Neural cell (in vitro differentiated cells): Measurements from ENCODE around the gene BPIFB4. TPM values are rescaled to one million over a fixed set of nuclear protein-coding genes. Genes with fewer than 3 reads are reported as not detected.
"Not testable (repeated sequence)": the region's sequence is repeated elsewhere in the genome, so short reads cannot be mapped to it uniquely, and the experiment has no call there.

Experiments used
- H2AFZ ChIP-seq: fragments of 200-600, 300-800 bp; sonication (generic), shearing (Covaris generic); 2 replicates; pipeline ENCODE4 v1.6.0; 2014; ENCODE audit warnings: low read depth, mild to moderate bottlenecking, antibody characterized with exemption, low read length, moderate library complexity
- H3F3A ChIP-seq: fragments of 200-600 bp; shearing (Covaris generic); 2 replicates; pipeline ENCODE4 v1.6.1; 2016; ENCODE audit warnings: mild to moderate bottlenecking, moderate library complexity, mixed read lengths, antibody characterized with exemption, low read length; ENCODE audit not compliant: insufficient read depth, poor library complexity, severe bottlenecking
- H3K27ac ChIP-seq: fragments of 200-600, 300-800 bp; sonication (generic), shearing (Covaris generic); 2 replicates; pipeline ENCODE4 v1.5.1; 2014; ENCODE audit warnings: mild to moderate bottlenecking, low read length, moderate library complexity
- H3K27me3 ChIP-seq: fragments of 300-800, 200-600 bp; sonication (generic), shearing (Covaris generic); 2 replicates; pipeline ENCODE4 v1.6.0; 2014; ENCODE audit warnings: mild to moderate bottlenecking, low read depth, low read length, moderate library complexity; ENCODE audit not compliant: insufficient read depth
- H3K36me3 ChIP-seq: fragments of 300-800, 200-600 bp; sonication (generic), shearing (Covaris generic); 2 replicates; pipeline ENCODE4 v1.5.1; 2014; ENCODE audit warnings: mild to moderate bottlenecking, antibody characterized with exemption, low read length, moderate library complexity; ENCODE audit not compliant: insufficient read depth
- H3K4me2 ChIP-seq: fragments of 300-800, 200-600 bp; sonication (generic), shearing (Covaris generic); 2 replicates; pipeline ENCODE4 v1.6.0; 2014; ENCODE audit warnings: mild to moderate bottlenecking, low read length
- H3K4me3 ChIP-seq: fragments of 300-800, 200-600 bp; sonication (generic), shearing (Covaris generic); 2 replicates; pipeline ENCODE4 v1.5.1; 2014; ENCODE audit warnings: mild to moderate bottlenecking, low read length, moderate library complexity
- H3K79me2 ChIP-seq: fragments of 200-600 bp; shearing (Covaris generic); replicated peaks from 2 replicates; pipeline ENCODE4 v1.6.0; 2014; ENCODE audit warnings: mild to moderate bottlenecking, low read length, moderate library complexity; ENCODE audit not compliant: insufficient read depth
- H3K9ac ChIP-seq: fragments of 300-800, 200-600 bp; sonication (generic), shearing (Covaris generic); 2 replicates; pipeline ENCODE4 v1.6.1; 2016; ENCODE audit warnings: mild to moderate bottlenecking, low read length, mixed read lengths
- H3K9me2 ChIP-seq: fragments of 200-600 bp; shearing (Covaris generic); 2 replicates; pipeline ENCODE4 v1.6.1; 2016; ENCODE audit warnings: mild to moderate bottlenecking, low read length, mixed read lengths; ENCODE audit not compliant: insufficient read depth
- H3K9me3 ChIP-seq: fragments of 200-600, 300-800 bp; sonication (generic), shearing (Covaris generic); 2 replicates; pipeline ENCODE4 v1.6.1; 2016; ENCODE audit warnings: mild to moderate bottlenecking, mixed run types, low read length, moderate library complexity, mixed read lengths
- H4K20me1 ChIP-seq: fragments of 200-600 bp; shearing (Covaris generic); 2 replicates; pipeline ENCODE4 v1.6.1; 2016; ENCODE audit warnings: mild to moderate bottlenecking, mixed run types; ENCODE audit not compliant: insufficient read depth
- CTCF ChIP-seq: fragments of 450-650 bp; IDR thresholded peaks from 2 replicates; pipeline ENCODE4 v1.5.1; 2014; ENCODE audit warnings: antibody characterized with exemption, mild to moderate bottlenecking, moderate library complexity; ENCODE audit not compliant: poor library complexity, severe bottlenecking
- EP300 ChIP-seq: fragments of 450-650 bp; conservative IDR thresholded peaks from 2 replicates; pipeline ENCODE4 v1.6.1; 2014; ENCODE audit warnings: antibody characterized with exemption, mild to moderate bottlenecking, moderate library complexity; ENCODE audit not compliant: poor library complexity, severe bottlenecking
- EZH2 ChIP-seq: fragments of 200-600, 300-800 bp; shearing (Covaris generic), sonication (generic); IDR thresholded peaks from 2 replicates; pipeline ENCODE4 v1.6.1; 2014; ENCODE audit warnings: antibody characterized with exemption, low read length, borderline replicate concordance, mild to moderate bottlenecking; ENCODE audit not compliant: insufficient read depth, poor library complexity, severe bottlenecking
- MXI1 ChIP-seq: fragments of 450-650 bp; conservative IDR thresholded peaks from 2 replicates; pipeline ENCODE4 v1.6.1; 2014; ENCODE audit warnings: antibody characterized with exemption, mild to moderate bottlenecking; ENCODE audit not compliant: poor library complexity, severe bottlenecking
- RAD21 ChIP-seq: fragments of 450-650 bp; conservative IDR thresholded peaks from 2 replicates; pipeline ENCODE4 v1.6.1; 2014; ENCODE audit warnings: antibody characterized with exemption, mild to moderate bottlenecking, moderate library complexity
- SMC3 ChIP-seq: fragments of 450-650 bp; conservative IDR thresholded peaks from 2 replicates; pipeline ENCODE4 v1.6.1; 2014; ENCODE audit warnings: antibody characterized with exemption, mild to moderate bottlenecking, moderate library complexity; ENCODE audit not compliant: poor library complexity
- TAF1 ChIP-seq: IDR thresholded peaks from 2 replicates; pipeline ENCODE4 v1.6.1; 2012; ENCODE audit warnings: low read depth
- polyA plus RNA-seq: library from polyadenylated mRNA; depleted of rRNA; stranded (reverse); fragments of >200 nt; gene quantifications from 2 replicates; pipeline ENCODE4 v1.2.3, GENCODE V29; 2014
- TF ChIP-seq, protein P1 (sequence below): IDR thresholded peaks from 2 replicates; pipeline ENCODE4 v1.6.1; 2012; ENCODE audit warnings: borderline replicate concordance

BPIFB4 gene
- polyA plus RNA-seq, 1 donor from 2014 or later: not detected

GRCh38 chr20:33113387-33113908 lies 34.0 kb downstream of the BPIFB4 start:
- no peaks in the 10 kb centered on the region for H4K20me1 ChIP-seq
- no peak for TF ChIP-seq TAF1
- no peak for TF ChIP-seq SMC3
- TF ChIP-seq RAD21: no peak
- H3K9me2 ChIP-seq: no peaks in the 10 kb centered on the region
- no peaks in the 10 kb centered on the region for H3K36me3 ChIP-seq
- no peaks in the 10 kb centered on the region for H3K79me2 ChIP-seq
- no peaks in the 10 kb centered on the region for H3K9me3 ChIP-seq
- H3K27me3 ChIP-seq: no peaks in the 10 kb centered on the region
- no peaks in the 10 kb centered on the region for H3F3A ChIP-seq
- H3K27ac ChIP-seq: no peak overlapping the region
- no peak overlapping the region for H3K9ac ChIP-seq
- no peak overlapping the region for H2AFZ ChIP-seq
- H3K4me3 ChIP-seq: no peak overlapping the region
- H3K4me2 ChIP-seq: no peak overlapping the region

- not testable (repeated sequence) for H3K9me2 ChIP-seq, H2AFZ ChIP-seq, H3K79me2 ChIP-seq, H3K27me3 ChIP-seq, H3K27ac ChIP-seq, H3F3A ChIP-seq, H4K20me1 ChIP-seq, H3K4me3 ChIP-seq, H3K9ac ChIP-seq, H3K9me3 ChIP-seq, H3K36me3 ChIP-seq, H3K4me2 ChIP-seq
Observed at GRCh38 chr20:33115501-33115900, 36.1 kb downstream of the BPIFB4 start.

DNA sequence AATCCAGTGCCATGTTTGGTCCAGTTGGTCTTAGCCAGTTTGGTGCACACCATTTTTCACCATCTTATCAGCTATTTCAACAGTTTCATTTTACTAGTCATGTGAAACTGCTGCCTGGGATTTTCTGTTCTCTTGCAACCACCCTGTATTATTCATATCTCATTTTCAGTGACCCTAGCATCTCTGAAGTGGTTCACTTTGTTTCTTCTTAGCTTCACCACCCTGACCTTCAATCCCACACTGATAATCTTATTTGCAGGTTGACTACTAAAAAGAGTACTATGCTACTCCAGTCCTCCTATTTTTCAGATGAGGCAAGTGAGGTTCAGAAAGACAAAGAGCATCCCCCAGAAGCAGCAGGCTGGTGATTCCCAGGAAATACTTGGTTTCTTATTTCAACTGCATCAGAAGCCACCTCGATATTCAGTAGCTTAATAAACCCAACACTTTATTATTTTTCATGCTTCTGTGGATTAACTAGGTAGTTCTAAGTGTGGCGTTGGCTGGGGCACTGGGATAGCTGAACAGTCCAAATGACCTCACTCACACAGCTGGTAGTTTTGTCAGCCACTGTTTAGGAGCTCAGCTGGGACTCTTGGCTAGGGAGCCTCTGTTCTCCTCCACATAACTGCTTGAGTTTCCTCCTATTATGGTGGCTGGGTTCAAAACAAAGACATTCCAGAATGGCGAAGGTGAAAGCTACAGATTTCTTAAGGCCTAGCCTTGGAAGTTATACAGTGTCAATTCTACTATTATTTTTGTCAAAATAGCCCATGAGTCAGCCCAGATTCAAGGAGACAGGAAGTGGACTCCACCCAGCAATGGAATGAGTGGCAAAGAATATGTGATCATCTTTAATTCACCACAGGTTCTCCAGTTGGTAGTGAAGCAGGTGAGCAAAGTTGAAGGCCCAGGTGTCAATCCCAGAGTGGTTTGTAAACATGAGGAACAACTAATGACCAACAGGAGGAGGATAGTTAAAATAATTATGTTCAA lies 40.6 kb downstream of the BPIFB4 start:
- H3K9me2 ChIP-seq: no peaks in the 10 kb centered on the region
- H3K4me3 ChIP-seq: no peak overlapping the region
- H3K4me2 ChIP-seq: no peak overlapping the region
- no peak for TF ChIP-seq EP300
- no peak for TF ChIP-seq EZH2
- no peak for TF ChIP-seq MXI1
- TF ChIP-seq SMC3: no peak
- no peak for TF ChIP-seq TAF1
- TF ChIP-seq CTCF: no peak
- TF ChIP-seq, protein P1, sequence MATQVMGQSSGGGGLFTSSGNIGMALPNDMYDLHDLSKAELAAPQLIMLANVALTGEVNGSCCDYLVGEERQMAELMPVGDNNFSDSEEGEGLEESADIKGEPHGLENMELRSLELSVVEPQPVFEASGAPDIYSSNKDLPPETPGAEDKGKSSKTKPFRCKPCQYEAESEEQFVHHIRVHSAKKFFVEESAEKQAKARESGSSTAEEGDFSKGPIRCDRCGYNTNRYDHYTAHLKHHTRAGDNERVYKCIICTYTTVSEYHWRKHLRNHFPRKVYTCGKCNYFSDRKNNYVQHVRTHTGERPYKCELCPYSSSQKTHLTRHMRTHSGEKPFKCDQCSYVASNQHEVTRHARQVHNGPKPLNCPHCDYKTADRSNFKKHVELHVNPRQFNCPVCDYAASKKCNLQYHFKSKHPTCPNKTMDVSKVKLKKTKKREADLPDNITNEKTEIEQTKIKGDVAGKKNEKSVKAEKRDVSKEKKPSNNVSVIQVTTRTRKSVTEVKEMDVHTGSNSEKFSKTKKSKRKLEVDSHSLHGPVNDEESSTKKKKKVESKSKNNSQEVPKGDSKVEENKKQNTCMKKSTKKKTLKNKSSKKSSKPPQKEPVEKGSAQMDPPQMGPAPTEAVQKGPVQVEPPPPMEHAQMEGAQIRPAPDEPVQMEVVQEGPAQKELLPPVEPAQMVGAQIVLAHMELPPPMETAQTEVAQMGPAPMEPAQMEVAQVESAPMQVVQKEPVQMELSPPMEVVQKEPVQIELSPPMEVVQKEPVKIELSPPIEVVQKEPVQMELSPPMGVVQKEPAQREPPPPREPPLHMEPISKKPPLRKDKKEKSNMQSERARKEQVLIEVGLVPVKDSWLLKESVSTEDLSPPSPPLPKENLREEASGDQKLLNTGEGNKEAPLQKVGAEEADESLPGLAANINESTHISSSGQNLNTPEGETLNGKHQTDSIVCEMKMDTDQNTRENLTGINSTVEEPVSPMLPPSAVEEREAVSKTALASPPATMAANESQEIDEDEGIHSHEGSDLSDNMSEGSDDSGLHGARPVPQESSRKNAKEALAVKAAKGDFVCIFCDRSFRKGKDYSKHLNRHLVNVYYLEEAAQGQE: no peak
- H3K27me3 ChIP-seq: no peaks in the 10 kb centered on the region
- H3K79me2 ChIP-seq: no peaks in the 10 kb centered on the region
- no peaks in the 10 kb centered on the region for H3K36me3 ChIP-seq
- no peaks in the 10 kb centered on the region for H4K20me1 ChIP-seq
- no peak overlapping the region for H2AFZ ChIP-seq
- H3F3A ChIP-seq: no peaks in the 10 kb centered on the region
- H3K9me3 ChIP-seq: no peaks in the 10 kb centered on the region
- H3K27ac ChIP-seq: no peak overlapping the region
- H3K9ac ChIP-seq: no peak overlapping the region
